SK-N-SH (cell line): ENCODE results near the gene PCSK5.

Experiments
- EP300 ChIP-seq, 2 experiments: IDR thresholded peaks; 2 replicates each; pipeline versions ENCODE4 v1.4.0 to v1.6.1; 2012; ENCODE audit warnings: borderline replicate concordance in 1 of 2, low read depth in 1 of 2, low read length in 1 of 2
- NFIC ChIP-seq: IDR thresholded peaks from 2 replicates; pipeline ENCODE4 v1.4.0; 2012; ENCODE audit warnings: borderline replicate concordance
- POLR2AphosphoS5 ChIP-seq: IDR thresholded peaks from 2 replicates; pipeline ENCODE4 v1.6.1; 2012; ENCODE audit warnings: low read depth, low read length
- RAD21 ChIP-seq: IDR thresholded peaks from 2 replicates; pipeline ENCODE4 v1.6.1; 2012; ENCODE audit warnings: mild to moderate bottlenecking, low read length
- SMC3 ChIP-seq: IDR thresholded peaks from 2 replicates; pipeline ENCODE4 v1.6.1; 2012; ENCODE audit warnings: low read depth, low read length, improper control_type of control experiment
- TAF1 ChIP-seq: IDR thresholded peaks from 2 replicates; pipeline ENCODE4 v1.6.1; 2012; ENCODE audit warnings: low read depth, mild to moderate bottlenecking, low read length, moderate library complexity, borderline replicate concordance
- TEAD4 ChIP-seq: IDR thresholded peaks from 2 replicates; pipeline ENCODE4 v1.4.0; 2012; ENCODE audit warnings: mild to moderate bottlenecking, borderline replicate concordance; ENCODE audit not compliant: insufficient read depth
- YY1 ChIP-seq: IDR thresholded peaks from 2 replicates; pipeline ENCODE4 v1.4.0; 2012; ENCODE audit warnings: low read depth, mild to moderate bottlenecking
- TF ChIP-seq, protein P1 (sequence below): fragments of 200-600 bp; sonication (generic); IDR thresholded peaks from 2 replicates; pipeline ENCODE4 v1.6.1; 2017; ENCODE audit warnings: antibody characterized with exemption, mild to moderate bottlenecking, moderate library complexity
- TF ChIP-seq, protein P2 (sequence below): IDR thresholded peaks from 2 replicates; pipeline ENCODE4 v1.6.1; 2012; ENCODE audit warnings: mild to moderate bottlenecking, low read depth, low read length, moderate library complexity
- TF ChIP-seq, protein P3 (sequence below): IDR thresholded peaks from 2 replicates; pipeline ENCODE4 v1.4.0; 2012; ENCODE audit warnings: low read depth
- TF ChIP-seq, protein P4 (sequence below): fragments of 150-350 bp; IDR thresholded peaks from 2 replicates; pipeline ENCODE4 v1.6.1; 2016; ENCODE audit warnings: mild to moderate bottlenecking, low read depth, low read length
- TF ChIP-seq, protein P5 (sequence below): fragments of 150-350 bp; IDR thresholded peaks from 2 replicates; pipeline ENCODE4 v1.6.1; 2017; ENCODE audit warnings: antibody characterized with exemption, low read length, low read depth, borderline replicate concordance

DNA sequence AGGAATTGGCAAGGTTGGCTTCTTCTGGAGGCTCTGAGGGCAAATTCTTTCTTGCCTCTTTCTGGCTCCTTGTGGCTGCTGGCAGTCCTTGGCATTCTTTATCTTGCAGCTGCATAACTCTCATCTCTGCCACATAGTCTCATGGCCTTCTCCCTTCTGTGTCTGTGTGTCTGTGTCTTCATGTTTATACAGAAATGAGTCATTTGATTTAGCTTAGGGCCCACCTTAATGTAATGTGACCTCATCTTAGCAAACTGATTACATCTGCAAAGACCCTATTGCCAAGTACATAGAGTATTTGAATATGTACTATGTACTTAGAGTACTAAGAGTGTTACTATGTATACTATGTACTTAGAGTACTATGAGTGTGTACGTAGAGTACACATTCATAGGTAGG lies 381.3 kb downstream of the PCSK5 start:
- no peak for TF ChIP-seq TEAD4
- TF ChIP-seq, protein P1, sequence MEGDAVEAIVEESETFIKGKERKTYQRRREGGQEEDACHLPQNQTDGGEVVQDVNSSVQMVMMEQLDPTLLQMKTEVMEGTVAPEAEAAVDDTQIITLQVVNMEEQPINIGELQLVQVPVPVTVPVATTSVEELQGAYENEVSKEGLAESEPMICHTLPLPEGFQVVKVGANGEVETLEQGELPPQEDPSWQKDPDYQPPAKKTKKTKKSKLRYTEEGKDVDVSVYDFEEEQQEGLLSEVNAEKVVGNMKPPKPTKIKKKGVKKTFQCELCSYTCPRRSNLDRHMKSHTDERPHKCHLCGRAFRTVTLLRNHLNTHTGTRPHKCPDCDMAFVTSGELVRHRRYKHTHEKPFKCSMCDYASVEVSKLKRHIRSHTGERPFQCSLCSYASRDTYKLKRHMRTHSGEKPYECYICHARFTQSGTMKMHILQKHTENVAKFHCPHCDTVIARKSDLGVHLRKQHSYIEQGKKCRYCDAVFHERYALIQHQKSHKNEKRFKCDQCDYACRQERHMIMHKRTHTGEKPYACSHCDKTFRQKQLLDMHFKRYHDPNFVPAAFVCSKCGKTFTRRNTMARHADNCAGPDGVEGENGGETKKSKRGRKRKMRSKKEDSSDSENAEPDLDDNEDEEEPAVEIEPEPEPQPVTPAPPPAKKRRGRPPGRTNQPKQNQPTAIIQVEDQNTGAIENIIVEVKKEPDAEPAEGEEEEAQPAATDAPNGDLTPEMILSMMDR, result no peak
- TF ChIP-seq RAD21, result no peak
- TF ChIP-seq, protein P2, sequence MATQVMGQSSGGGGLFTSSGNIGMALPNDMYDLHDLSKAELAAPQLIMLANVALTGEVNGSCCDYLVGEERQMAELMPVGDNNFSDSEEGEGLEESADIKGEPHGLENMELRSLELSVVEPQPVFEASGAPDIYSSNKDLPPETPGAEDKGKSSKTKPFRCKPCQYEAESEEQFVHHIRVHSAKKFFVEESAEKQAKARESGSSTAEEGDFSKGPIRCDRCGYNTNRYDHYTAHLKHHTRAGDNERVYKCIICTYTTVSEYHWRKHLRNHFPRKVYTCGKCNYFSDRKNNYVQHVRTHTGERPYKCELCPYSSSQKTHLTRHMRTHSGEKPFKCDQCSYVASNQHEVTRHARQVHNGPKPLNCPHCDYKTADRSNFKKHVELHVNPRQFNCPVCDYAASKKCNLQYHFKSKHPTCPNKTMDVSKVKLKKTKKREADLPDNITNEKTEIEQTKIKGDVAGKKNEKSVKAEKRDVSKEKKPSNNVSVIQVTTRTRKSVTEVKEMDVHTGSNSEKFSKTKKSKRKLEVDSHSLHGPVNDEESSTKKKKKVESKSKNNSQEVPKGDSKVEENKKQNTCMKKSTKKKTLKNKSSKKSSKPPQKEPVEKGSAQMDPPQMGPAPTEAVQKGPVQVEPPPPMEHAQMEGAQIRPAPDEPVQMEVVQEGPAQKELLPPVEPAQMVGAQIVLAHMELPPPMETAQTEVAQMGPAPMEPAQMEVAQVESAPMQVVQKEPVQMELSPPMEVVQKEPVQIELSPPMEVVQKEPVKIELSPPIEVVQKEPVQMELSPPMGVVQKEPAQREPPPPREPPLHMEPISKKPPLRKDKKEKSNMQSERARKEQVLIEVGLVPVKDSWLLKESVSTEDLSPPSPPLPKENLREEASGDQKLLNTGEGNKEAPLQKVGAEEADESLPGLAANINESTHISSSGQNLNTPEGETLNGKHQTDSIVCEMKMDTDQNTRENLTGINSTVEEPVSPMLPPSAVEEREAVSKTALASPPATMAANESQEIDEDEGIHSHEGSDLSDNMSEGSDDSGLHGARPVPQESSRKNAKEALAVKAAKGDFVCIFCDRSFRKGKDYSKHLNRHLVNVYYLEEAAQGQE, result no peak
- TF ChIP-seq POLR2AphosphoS5, result no peak
- no peak for TF ChIP-seq TAF1
- TF ChIP-seq EP300 (IDR thresholded peaks at IDR 0.05; ENCODE audit: borderline replicate concordance in 1 of 2, low read depth in 1 of 2, low read length in 1 of 2), result no peak
- TF ChIP-seq, protein P3, sequence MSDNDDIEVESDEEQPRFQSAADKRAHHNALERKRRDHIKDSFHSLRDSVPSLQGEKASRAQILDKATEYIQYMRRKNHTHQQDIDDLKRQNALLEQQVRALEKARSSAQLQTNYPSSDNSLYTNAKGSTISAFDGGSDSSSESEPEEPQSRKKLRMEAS, result no peak
- TF ChIP-seq NFIC, result no peak
- TF ChIP-seq, protein P4, sequence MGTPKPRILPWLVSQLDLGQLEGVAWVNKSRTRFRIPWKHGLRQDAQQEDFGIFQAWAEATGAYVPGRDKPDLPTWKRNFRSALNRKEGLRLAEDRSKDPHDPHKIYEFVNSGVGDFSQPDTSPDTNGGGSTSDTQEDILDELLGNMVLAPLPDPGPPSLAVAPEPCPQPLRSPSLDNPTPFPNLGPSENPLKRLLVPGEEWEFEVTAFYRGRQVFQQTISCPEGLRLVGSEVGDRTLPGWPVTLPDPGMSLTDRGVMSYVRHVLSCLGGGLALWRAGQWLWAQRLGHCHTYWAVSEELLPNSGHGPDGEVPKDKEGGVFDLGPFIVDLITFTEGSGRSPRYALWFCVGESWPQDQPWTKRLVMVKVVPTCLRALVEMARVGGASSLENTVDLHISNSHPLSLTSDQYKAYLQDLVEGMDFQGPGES, result no peak
- TF ChIP-seq, protein P5, sequence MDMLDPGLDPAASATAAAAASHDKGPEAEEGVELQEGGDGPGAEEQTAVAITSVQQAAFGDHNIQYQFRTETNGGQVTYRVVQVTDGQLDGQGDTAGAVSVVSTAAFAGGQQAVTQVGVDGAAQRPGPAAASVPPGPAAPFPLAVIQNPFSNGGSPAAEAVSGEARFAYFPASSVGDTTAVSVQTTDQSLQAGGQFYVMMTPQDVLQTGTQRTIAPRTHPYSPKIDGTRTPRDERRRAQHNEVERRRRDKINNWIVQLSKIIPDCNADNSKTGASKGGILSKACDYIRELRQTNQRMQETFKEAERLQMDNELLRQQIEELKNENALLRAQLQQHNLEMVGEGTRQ, result no peak
- no peak for TF ChIP-seq YY1
- no peak for TF ChIP-seq SMC3
